ENCODE data around the gene ZMIZ1. TPM values are rescaled to one million over a fixed set of nuclear protein-coding genes. Genes with fewer than 3 reads are reported as not detected.

ZMIZ1 gene
- total RNA-seq, 2 experiments from 2014 or later: 14.6 to 15.5 TPM

- Histone ChIP-seq H3K9me3 (ENCODE audit: control insufficient read depth in 1 of 2, insufficient read depth in 1 of 2, low read length in 2 of 2) (no peaks in the 10 kb centered on the region), H3K27ac (ENCODE audit: low read depth in 1 of 2, low read length in 2 of 2) (no peak overlapping the region), H3K4me1 (ENCODE audit: insufficient read depth, low read length) (peaks cover 16% of the 10 kb centered on the region), H3K27me3 (ENCODE audit: control insufficient read depth in 1 of 2, insufficient read depth in 2 of 2, low read length in 2 of 2) (no peaks in the 10 kb centered on the region), H3K4me3 (ENCODE audit: low read length) (no peak overlapping the region), H3K36me3 (ENCODE audit: insufficient read depth, low read length) (no peaks in the 10 kb centered on the region)
- DNase-seq (no peak), ATAC-seq (ENCODE audit: poor library complexity) (no peak)
- TF ChIP-seq CTCF (IDR thresholded peaks at IDR 0.05): no peak
- intact Hi-C loops (cut with DNase I, micrococcal nuclease): no loop called here
- CTCF ChIA-PET: no interaction called here
- H3K36me3 Mint-ChIP-seq (ENCODE audit: low read depth): no peaks in the 10 kb centered on the region
- no peaks in the 10 kb centered on the region for H3K9me3 Mint-ChIP-seq
- H3K27ac Mint-ChIP-seq: no peak overlapping the region
- peaks cover 15% of the 10 kb centered on the region for H3K4me1 Mint-ChIP-seq (ENCODE audit: low read depth)
- H3K27me3 Mint-ChIP-seq: no peaks in the 10 kb centered on the region
- POLR2A ChIA-PET: no interaction called here
- H3K4me3 Mint-ChIP-seq: no peak overlapping the region
These were observed 168.8 kb downstream of the ZMIZ1 start for GRCh38 chr10:79237454-79238157.

- Histone ChIP-seq H3K9me3 (ENCODE audit: control insufficient read depth in 1 of 2, insufficient read depth in 1 of 2, low read length in 2 of 2) (no peaks in the 10 kb centered on the region), H3K36me3 (ENCODE audit: insufficient read depth, low read length) (no peaks in the 10 kb centered on the region), H3K4me1 (ENCODE audit: insufficient read depth, low read length) (peaks cover 16% of the 10 kb centered on the region), H3K27ac (ENCODE audit: low read depth in 1 of 2, low read length in 2 of 2) (no peak overlapping the region), H3K4me3 (ENCODE audit: low read length) (no peak overlapping the region), H3K27me3 (ENCODE audit: control insufficient read depth in 1 of 2, insufficient read depth in 2 of 2, low read length in 2 of 2) (no peaks in the 10 kb centered on the region)
- peaks cover 15% of the 10 kb centered on the region for H3K4me1 Mint-ChIP-seq (ENCODE audit: low read depth)
- H3K27me3 Mint-ChIP-seq: no peaks in the 10 kb centered on the region
- no peak overlapping the region for H3K4me3 Mint-ChIP-seq
- no peak for TF ChIP-seq CTCF (IDR thresholded peaks at IDR 0.05)
- intact Hi-C loops (cut with DNase I, micrococcal nuclease): no loop called here
- DNase-seq (no peak), ATAC-seq (ENCODE audit: poor library complexity) (no peak)
- H3K27ac Mint-ChIP-seq: no peak overlapping the region
- ChIA-PET POLR2A (no interaction called here), CTCF (no interaction called here)
- H3K9me3 Mint-ChIP-seq: no peaks in the 10 kb centered on the region
- H3K36me3 Mint-ChIP-seq (ENCODE audit: low read depth): no peaks in the 10 kb centered on the region
These were observed 169.4 kb downstream of the ZMIZ1 start for GRCh38 chr10:79238158-79238520.

- intact Hi-C loops (cut with DNase I, micrococcal nuclease): no loop called here
- Histone ChIP-seq H3K4me1 (ENCODE audit: insufficient read depth, low read length) (peaks cover 16% of the 10 kb centered on the region), H3K27ac (ENCODE audit: low read depth in 1 of 2, low read length in 2 of 2) (no peak overlapping the region), H3K36me3 (ENCODE audit: insufficient read depth, low read length) (no peaks in the 10 kb centered on the region), H3K9me3 (ENCODE audit: control insufficient read depth in 1 of 2, insufficient read depth in 1 of 2, low read length in 2 of 2) (no peaks in the 10 kb centered on the region), H3K4me3 (ENCODE audit: low read length) (no peak overlapping the region), H3K27me3 (ENCODE audit: control insufficient read depth in 1 of 2, insufficient read depth in 2 of 2, low read length in 2 of 2) (no peaks in the 10 kb centered on the region)
- no peak for DNase-seq
- Mint-ChIP-seq H3K4me1 (ENCODE audit: low read depth) (peaks cover 15% of the 10 kb centered on the region), H3K27me3 (no peaks in the 10 kb centered on the region), H3K36me3 (ENCODE audit: low read depth) (no peaks in the 10 kb centered on the region), H3K4me3 (peak overlapping the region; percentile 54), H3K9me3 (no peaks in the 10 kb centered on the region), H3K27ac (no peak overlapping the region)
- TF ChIP-seq CTCF (IDR thresholded peaks at IDR 0.05): no peak
- ChIA-PET CTCF (no interaction called here), POLR2A (interaction anchor here (0.7 kb wide), 1 partner anchor 85 kb away, joined by 3 read pairs; no protein-coding TSS in a partner anchor)
- ATAC-seq (ENCODE audit: poor library complexity): no peak
These were observed 169.8 kb downstream of the ZMIZ1 start for GRCh38 chr10:79238606-79239005.

Data from CD4-positive, alpha-beta T cell (primary cell).